ENCODE results near the gene PLCH1. TPM values are rescaled to one million over a fixed set of nuclear protein-coding genes. Genes with fewer than 3 reads are reported as not detected.

Gene PLCH1
- total and polyA plus RNA-seq, 2 of the 8 experiments (the other 6 are each of a cell fraction or from before 2014, with no cell fraction given) = 5.8 to 17.2 TPM

GRCh38 chr3:155407971-155408370, 336.9 kb downstream of the PLCH1 start:
- Histone ChIP-seq H3K79me2 (ENCODE audit: control insufficient read depth in 1 of 2, insufficient read depth in 2 of 2, low read length in 2 of 2) (no peaks in the 10 kb centered on the region), H4K8ac (ENCODE audit: extremely low read depth, insufficient read depth, low read length) (no peak overlapping the region), H3K27ac (ENCODE audit: low read depth, low read length) (no peak overlapping the region), H3K9me3 (ENCODE audit: insufficient read depth in 2 of 2, low read depth in 1 of 2, low read length in 1 of 2) (peaks cover 0 to 7% of the 10 kb centered on the region in 2 experiments; a peak in 1 of 4 replicates), H2BK120ac (replicated peaks; ENCODE audit: low read depth, low read length) (no peak overlapping the region), H3K4me1 (replicated peaks in 1 of 4; ENCODE audit: control insufficient read depth in 3 of 4, insufficient read depth in 4 of 4, low read length in 3 of 4) (no peaks in the 10 kb centered on the region), H3K23me2 (ENCODE audit: low read depth, low read length) (no peaks in the 10 kb centered on the region), H4K5ac (ENCODE audit: insufficient read length, low read depth, low read length) (no peak overlapping the region), H3K4ac (replicated peaks; ENCODE audit: insufficient read length, low read depth, low read length) (no peak overlapping the region), H3K18ac (ENCODE audit: extremely low read depth, low read length) (no peak overlapping the region), H3K4me3 (ENCODE audit: extremely low read depth in 1 of 4, insufficient read depth in 2 of 4, low read depth in 3 of 4, low read length in 4 of 4) (no peak overlapping the region), H3K56ac (replicated peaks; ENCODE audit: insufficient read length, low read depth, low read length) (no peak overlapping the region), H3K14ac (ENCODE audit: insufficient read length) (no peak overlapping the region), H3K9ac (replicated peaks in 1 of 4; ENCODE audit: extremely low read depth in 1 of 4, low read depth in 3 of 4, low read length in 3 of 4) (no peak overlapping the region), H2BK12ac (ENCODE audit: low read depth, low read length) (no peak overlapping the region), H3K79me1 (ENCODE audit: low read depth, low read length) (no peaks in the 10 kb centered on the region), H3K36me3 (ENCODE audit: control insufficient read depth in 2 of 4, insufficient read depth in 4 of 4, low read length in 3 of 4) (no peaks in the 10 kb centered on the region), H2AK5ac (ENCODE audit: low read depth, low read length) (no peak overlapping the region), H2BK15ac (ENCODE audit: low read length) (no peak overlapping the region), H2AFZ (ENCODE audit: low read length) (no peak overlapping the region), H2BK5ac (ENCODE audit: low read depth, low read length) (no peak overlapping the region), H3K27me3 (replicated peaks in 1 of 4; ENCODE audit: control insufficient read depth in 3 of 4, extremely low read depth in 1 of 4, insufficient read depth in 3 of 4, low read length in 3 of 4) (no peaks in the 10 kb centered on the region), H4K91ac (replicated peaks; ENCODE audit: insufficient read length, low read length) (no peak overlapping the region), H2BK20ac (ENCODE audit: low read length) (no peak overlapping the region), H3K23ac (ENCODE audit: insufficient read length) (no peak overlapping the region), H3K4me2 (ENCODE audit: insufficient read depth in 1 of 2, low read depth in 2 of 2, low read length in 2 of 2) (no peak overlapping the region), H4K20me1 (replicated peaks in 1 of 2; ENCODE audit: control insufficient read depth in 1 of 2, insufficient read depth in 2 of 2, low read length in 2 of 2) (no peaks in the 10 kb centered on the region)
- 98% methylated on average over 3 of the region's 3 CpGs; no CpG with 5 or more reads in 1 of the 2 experiments for WGBS, 2 experiments (ENCODE audit: extremely low coverage in 1 of 2, insufficient coverage in 1 of 2, insufficient read length in 1 of 2, insufficient replicate concordance in 2 of 2, low coverage in 1 of 2, low lambda C conversion rate in 2 of 2, missing lambda C conversion rate in 1 of 2)
- CTCF ChIA-PET (ENCODE audit: partially characterized antibody) = interaction anchor here (0.5 to 1.9 kb wide), 4 partner anchors 10 to 294 kb away, joined by 4 to 8 read pairs (median 5); no protein-coding TSS in a partner anchor
- FAIRE-seq (no peak), DNase-seq (ENCODE audit: low read depth in 1 of 2, low spot score in 2 of 2) (no peak)
- POLR2A ChIA-PET (ENCODE audit: partially characterized antibody) = no interaction called here
- TF ChIP-seq KDM4A (IDR thresholded peaks at IDR 0.05; ENCODE audit: low read depth, low read length, severe bottlenecking) (no peak), JUN (IDR thresholded peaks at IDR 0.05; ENCODE audit: low read depth, low read length) (no peak), HDAC6 (IDR thresholded peaks at IDR 0.05; ENCODE audit: low read depth, low read length) (no peak), SP2 (IDR thresholded peaks at IDR 0.05; ENCODE audit: low read length) (no peak), SP1 (IDR thresholded peaks at IDR 0.05; ENCODE audit: low read depth, low read length) (no peak), KDM1A (IDR thresholded peaks at IDR 0.05; ENCODE audit: borderline replicate concordance, low read length) (no peak)

All from H1 (cell line).